Activated T-helper 1 cell treated with anti-CD3 and anti-CD28 coated beads, Interleukin-12 subunit alpha, Interleukin-12 subunit beta, Interleukin-2, Interleukin-4 antibody, amounts not matched to agents 30 ng/mL and 10 ng/mL and 1 ng/mL, durations not matched to agents 14 hours and 24 hours and 36 hours (primary cell): ENCODE results near the gene TOP3B. TPM values are rescaled to one million over a fixed set of nuclear protein-coding genes. Genes with fewer than 3 reads are reported as not detected.

Source experiments
- DNase-seq: peaks from one replicate; pipeline ENCODE4 v3.0.0; 2021; ENCODE audit warnings: low spot score
- H3K27ac Mint-ChIP-seq: one replicate; pipeline ENCODE4 v1.8.0; 2021; ENCODE audit warnings: mild to moderate bottlenecking, mixed read lengths
- H3K27me3 Mint-ChIP-seq: one replicate; pipeline ENCODE4 v1.8.0; 2022; ENCODE audit warnings: mild to moderate bottlenecking, moderate library complexity, mixed read lengths; ENCODE audit not compliant: insufficient read depth
- H3K36me3 Mint-ChIP-seq: one replicate; pipeline ENCODE4 v1.8.0; 2021; ENCODE audit warnings: low read depth, mixed read lengths
- H3K4me1 Mint-ChIP-seq: one replicate; pipeline ENCODE4 v1.8.0; 2021; ENCODE audit warnings: low read depth, mixed read lengths
- H3K4me3 Mint-ChIP-seq: one replicate; pipeline ENCODE4 v1.8.0; 2021; ENCODE audit warnings: mild to moderate bottlenecking, moderate library complexity, mixed read lengths
- H3K9me3 Mint-ChIP-seq: one replicate; pipeline ENCODE4 v1.8.0; 2021; ENCODE audit warnings: mixed read lengths
- intact Hi-C: fragments of 100-400 bp; cut with micrococcal nuclease; formaldehyde crosslinking; loops from one replicate; pipeline ENCODE4 v1.15.1; 2024
- total RNA-seq: library from RNA; stranded (reverse); gene quantifications from 2 replicates; pipeline ENCODE4 v1.2.3, GENCODE V29; 2022

The TOP3B gene
- total RNA-seq, 1 donor from 2014 or later, result 48.4 TPM

DNA sequence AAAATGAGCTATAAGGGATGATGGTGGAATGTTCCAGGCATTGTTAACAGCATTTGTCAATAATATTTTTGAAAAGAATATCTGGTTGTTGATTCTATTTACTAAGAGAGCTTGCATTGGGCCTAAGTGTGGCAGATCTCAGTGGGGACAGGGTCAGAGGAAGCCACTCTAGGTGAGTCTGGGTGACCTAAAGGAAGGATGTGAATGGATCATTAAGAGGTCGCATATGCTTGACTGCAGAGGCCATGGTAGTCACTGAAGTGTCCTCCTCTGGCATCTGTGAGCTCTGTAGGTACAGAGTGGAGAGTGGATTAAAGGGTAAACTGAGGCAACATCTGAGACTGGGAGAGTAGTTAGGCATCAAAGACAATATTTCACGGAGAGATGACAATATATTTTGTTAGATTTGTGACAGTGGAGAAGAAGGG, 37.9 kb upstream of the TOP3B start:
- DNase-seq, result no peak
- H3K4me3 Mint-ChIP-seq, result no peak overlapping the region
- H3K4me1 Mint-ChIP-seq, result no peaks in the 10 kb centered on the region
- H3K36me3 Mint-ChIP-seq, result no peaks in the 10 kb centered on the region
- intact Hi-C loops, result no loop called here
- no peak overlapping the region for H3K27ac Mint-ChIP-seq
- H3K9me3 Mint-ChIP-seq, result no peaks in the 10 kb centered on the region
- H3K27me3 Mint-ChIP-seq, result peaks cover 5% of the 10 kb centered on the region

DNA sequence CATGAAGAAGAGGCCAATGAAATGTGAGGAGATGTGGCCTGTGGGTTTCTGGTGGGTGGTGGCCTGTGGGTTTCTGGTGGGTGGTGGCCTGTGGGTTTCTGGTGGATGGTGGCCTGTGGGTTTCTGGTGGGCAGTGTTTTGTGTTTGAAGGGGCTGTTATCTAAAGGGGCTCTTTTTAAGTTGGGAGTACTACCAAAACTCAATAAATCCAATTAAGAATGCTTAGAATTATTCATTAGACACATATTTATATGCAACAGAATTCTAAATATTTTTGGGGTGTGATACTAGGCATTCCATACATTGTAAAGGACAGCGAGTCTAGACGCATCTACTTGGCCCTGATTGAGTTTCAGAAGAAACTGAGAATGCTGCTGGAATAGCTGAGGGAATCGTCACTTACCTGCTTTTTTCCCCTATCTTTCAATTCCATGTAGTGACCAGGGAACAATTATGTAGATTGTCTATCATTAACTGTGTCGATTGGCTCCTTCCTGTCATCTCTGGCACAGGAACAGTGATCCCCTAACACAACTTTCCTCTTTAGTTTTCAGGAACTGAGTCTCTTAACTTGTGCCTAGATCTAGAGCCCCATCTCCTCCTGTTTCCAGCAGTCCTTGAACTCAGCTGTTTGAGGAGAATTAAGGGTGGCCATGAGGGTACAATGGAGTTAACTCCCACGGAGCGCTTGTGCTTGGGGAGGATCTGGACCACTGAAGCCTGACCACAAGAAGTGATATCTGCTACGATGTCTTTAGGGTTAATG, 37.3 kb upstream of the TOP3B start:
- H3K9me3 Mint-ChIP-seq, result no peaks in the 10 kb centered on the region
- H3K4me3 Mint-ChIP-seq, result no peak overlapping the region
- intact Hi-C loops, result no loop called here
- peaks cover 5% of the 10 kb centered on the region for H3K27me3 Mint-ChIP-seq
- no peaks in the 10 kb centered on the region for H3K4me1 Mint-ChIP-seq
- no peaks in the 10 kb centered on the region for H3K36me3 Mint-ChIP-seq
- no peak for DNase-seq
- no peak overlapping the region for H3K27ac Mint-ChIP-seq

DNA sequence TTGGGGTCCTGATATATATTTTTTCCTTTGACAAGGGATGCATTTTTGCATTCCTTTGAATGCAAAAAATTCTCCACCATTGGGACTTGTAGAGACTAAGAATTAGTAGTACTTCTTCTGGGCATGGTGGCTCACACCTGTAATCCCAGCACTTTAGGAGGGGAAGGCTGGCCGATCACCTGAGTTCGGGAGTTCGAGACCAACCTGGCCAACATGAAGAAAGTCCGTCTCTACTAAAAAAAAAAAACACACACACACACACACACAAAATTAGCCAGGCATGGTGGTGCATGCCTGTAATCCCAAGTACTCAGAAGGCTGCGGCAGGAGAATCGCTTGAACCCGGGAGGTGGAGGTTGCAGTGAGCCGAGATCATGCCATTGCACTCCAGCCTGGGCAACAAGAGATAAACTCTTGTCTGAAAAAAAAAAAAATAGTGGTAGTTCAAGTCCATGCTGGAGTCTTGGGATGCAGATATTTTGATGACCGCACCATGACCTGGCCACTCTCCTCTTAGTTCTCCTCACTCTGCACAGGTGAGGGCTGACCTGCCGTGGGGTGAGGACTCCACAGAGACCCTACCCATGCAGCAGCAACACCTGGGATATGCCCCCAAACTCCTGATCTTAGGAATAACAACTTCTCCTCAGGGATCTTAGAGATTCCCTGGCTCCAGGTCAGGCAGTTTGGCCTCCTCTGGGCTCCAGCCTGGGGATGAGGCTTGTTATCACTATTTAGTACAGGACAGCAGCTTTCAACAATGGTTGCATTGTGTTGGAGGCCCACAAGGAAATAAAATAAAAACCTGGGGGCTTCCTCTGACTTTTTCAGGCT, 36.5 kb upstream of the TOP3B start:
- Mint-ChIP-seq H3K4me3 (no peak overlapping the region), H3K27me3 (peaks cover 5% of the 10 kb centered on the region), H3K4me1 (no peaks in the 10 kb centered on the region), H3K27ac (no peak overlapping the region), H3K36me3 (no peaks in the 10 kb centered on the region), H3K9me3 (no peaks in the 10 kb centered on the region)
- intact Hi-C loops, result no loop called here
- DNase-seq, result no peak

DNA sequence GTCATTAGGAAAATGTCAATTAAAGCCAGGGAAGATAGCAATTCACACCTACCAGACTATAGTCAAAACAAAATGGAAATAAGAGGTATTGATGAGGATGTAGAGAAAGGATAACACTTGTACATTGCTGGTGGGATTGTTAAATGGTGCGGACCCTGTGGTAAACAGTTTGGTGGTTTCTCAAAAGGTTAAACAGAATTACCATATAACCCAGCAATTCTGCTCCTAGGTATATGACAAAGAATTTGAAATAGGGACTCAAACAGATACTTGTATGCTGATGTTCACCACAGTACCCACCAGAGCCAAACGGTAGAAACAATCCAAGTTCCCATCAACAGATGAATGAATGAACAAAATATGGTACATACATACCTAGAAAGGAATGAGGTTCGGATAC, 33.0 kb upstream of the TOP3B start:
- H3K27ac Mint-ChIP-seq, result no peak overlapping the region
- no peak for DNase-seq
- H3K9me3 Mint-ChIP-seq, result no peaks in the 10 kb centered on the region
- H3K27me3 Mint-ChIP-seq, result peaks cover 8% of the 10 kb centered on the region
- no peaks in the 10 kb centered on the region for H3K36me3 Mint-ChIP-seq
- intact Hi-C loops, result no loop called here
- H3K4me1 Mint-ChIP-seq, result no peaks in the 10 kb centered on the region
- no peak overlapping the region for H3K4me3 Mint-ChIP-seq

DNA sequence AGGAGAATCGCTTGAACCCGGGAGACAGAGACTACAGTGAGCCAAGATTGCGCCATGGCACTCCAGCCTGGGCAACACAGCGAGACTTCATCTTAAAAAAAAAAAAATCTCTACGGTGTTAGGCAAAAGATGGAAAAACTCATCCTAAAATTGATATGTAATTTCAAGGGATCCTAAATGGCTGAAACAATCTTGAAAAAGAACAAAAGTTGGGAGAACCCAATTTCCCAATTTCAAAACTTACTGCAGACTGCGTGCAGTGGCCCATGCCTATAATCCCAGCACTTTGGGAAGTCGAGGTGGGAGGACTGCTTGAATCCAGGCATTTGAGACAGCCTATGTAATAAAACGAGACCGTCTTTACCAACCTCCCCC, 31.7 kb upstream of the TOP3B start:
- DNase-seq, result no peak
- Mint-ChIP-seq H3K9me3 (no peaks in the 10 kb centered on the region), H3K27me3 (peaks cover 8% of the 10 kb centered on the region), H3K27ac (no peak overlapping the region), H3K36me3 (no peaks in the 10 kb centered on the region), H3K4me1 (no peaks in the 10 kb centered on the region), H3K4me3 (no peak overlapping the region)
- intact Hi-C loops, result no loop called here

DNA sequence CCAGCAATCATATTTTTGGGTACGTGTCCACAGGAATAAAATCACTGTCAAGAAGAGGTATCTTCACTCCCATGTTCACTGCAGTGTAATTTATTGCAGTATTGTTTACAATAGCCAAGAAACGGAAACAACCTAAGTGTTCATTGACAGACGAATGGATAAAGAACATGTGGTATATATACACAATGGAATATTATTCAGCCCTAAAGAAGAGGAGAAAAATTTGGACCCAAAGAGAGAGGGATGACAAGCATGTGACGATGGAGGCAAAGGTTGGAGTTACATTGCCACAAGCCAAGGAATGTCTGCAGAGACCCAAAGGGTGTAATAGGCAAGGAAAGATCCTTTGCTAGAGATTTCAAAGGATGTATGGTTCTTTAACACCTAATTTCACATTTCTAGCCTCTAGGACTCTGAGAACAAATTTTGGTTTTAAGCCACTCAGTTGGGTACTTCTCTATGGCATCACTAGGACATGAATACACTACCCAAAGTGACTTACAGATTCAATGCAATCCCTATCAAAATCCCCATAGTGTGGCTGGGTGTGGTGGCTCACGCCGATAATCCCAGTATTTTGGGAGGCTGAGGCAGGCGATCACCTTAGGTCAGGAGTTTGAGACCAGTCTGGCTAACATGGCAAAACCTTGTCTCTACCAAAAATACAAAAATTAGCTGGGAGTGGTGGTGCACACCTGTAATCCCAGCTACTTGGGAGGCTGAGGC, 31.1 kb upstream of the TOP3B start:
- H3K4me1 Mint-ChIP-seq, result no peaks in the 10 kb centered on the region
- no peaks in the 10 kb centered on the region for H3K9me3 Mint-ChIP-seq
- no peak overlapping the region for H3K27ac Mint-ChIP-seq
- no peaks in the 10 kb centered on the region for H3K36me3 Mint-ChIP-seq
- peaks cover 11% of the 10 kb centered on the region for H3K27me3 Mint-ChIP-seq
- intact Hi-C loops, result no loop called here
- H3K4me3 Mint-ChIP-seq, result no peak overlapping the region
- DNase-seq, result no peak

DNA sequence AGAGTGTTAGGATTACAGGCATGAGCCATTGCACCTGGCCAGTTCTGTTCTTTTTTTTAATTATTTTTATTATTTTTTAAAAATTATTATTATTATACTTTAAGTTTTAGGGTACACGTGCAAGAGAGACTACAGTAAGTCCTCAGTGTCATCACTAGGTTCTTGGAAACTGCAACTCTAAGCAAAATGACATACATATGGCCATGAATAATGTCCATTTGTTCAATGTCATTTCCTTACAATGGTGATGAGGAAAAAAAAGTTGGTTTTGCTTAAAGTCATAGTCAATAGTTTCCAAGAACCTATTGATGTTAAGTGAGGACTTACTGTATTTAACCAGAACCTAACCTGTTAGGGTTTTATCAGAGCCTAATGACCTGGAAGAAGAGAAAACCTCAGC, 29.4 kb upstream of the TOP3B start:
- peaks cover 9% of the 10 kb centered on the region for H3K27me3 Mint-ChIP-seq
- H3K36me3 Mint-ChIP-seq, result no peaks in the 10 kb centered on the region
- DNase-seq, result no peak

DNA sequence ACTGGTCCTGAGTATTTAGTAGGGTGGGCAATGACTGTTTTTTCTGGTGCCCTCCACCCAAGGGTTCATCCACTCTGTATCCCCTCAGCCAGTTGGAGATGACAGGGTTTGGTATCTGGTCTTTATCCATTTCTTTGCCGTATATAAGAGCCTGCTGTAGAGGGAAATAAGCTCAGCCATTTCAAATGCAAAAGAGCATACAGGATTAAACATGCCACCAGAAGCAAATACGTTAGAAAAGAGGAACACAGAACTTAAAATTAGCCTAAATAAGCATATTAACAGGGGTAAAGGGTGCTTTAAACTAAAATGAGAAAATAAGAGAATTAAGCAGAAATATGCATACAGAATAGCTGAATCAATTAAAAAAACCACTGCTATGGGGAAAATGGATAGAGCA, 27.8 kb upstream of the TOP3B start:
- H3K27ac Mint-ChIP-seq, result no peak overlapping the region
- H3K9me3 Mint-ChIP-seq, result no peaks in the 10 kb centered on the region
- no peaks in the 10 kb centered on the region for H3K36me3 Mint-ChIP-seq
- no peak overlapping the region for H3K4me3 Mint-ChIP-seq
- peaks cover 7% of the 10 kb centered on the region for H3K27me3 Mint-ChIP-seq
- intact Hi-C loops, result no loop called here
- DNase-seq, result no peak
- H3K4me1 Mint-ChIP-seq, result no peaks in the 10 kb centered on the region

More for the DNA sequence above, 29.4 kb upstream of the TOP3B start:
- H3K4me1 Mint-ChIP-seq, result no peaks in the 10 kb centered on the region
- H3K9me3 Mint-ChIP-seq, result no peaks in the 10 kb centered on the region
- intact Hi-C loops, result no loop called here
- H3K27ac Mint-ChIP-seq, result no peak overlapping the region
- no peak overlapping the region for H3K4me3 Mint-ChIP-seq

DNA sequence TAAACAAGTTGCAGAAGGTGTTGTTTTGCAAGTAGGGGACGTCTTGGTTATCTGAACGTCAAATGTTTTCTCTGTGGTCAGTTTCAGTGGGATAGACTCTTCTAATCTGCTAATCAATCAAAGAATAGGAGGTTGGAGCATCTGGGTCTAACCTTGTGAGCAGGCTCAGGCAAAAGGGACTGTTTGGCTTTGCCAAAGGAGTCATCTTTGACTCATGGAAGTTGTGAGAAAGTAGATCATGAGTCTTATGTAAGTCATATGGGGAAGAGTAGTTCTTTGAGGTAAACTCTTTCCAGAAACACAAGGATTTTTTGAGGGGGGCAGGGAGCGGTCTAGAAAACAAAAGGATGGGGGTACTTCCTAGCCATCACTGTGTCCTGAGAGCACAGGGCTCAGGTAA, 27.1 kb upstream of the TOP3B start:
- Mint-ChIP-seq H3K9me3 (no peaks in the 10 kb centered on the region), H3K4me3 (no peak overlapping the region), H3K27ac (no peak overlapping the region), H3K27me3 (peaks cover 7% of the 10 kb centered on the region), H3K36me3 (no peaks in the 10 kb centered on the region), H3K4me1 (no peaks in the 10 kb centered on the region)
- DNase-seq, result no peak
- intact Hi-C loops, result no loop called here

DNA sequence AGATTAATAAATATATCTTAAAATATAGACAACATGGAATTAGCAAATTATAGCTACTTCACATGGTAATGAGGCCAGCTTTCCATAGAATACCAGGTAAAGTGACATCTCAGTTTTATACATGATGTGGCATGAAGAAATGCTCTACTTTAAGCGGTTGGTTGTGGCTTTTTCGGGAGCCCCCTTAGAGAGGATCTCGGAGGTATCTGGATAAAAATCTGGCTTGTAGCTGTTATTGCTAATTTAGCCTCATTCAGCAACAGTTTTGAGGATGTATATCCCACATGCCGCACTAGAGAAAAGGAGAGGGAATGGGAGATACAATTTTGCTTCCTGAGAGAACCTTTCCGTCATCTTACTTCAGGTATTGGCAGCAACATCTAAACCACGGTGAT, 24.0 kb upstream of the TOP3B start:
- intact Hi-C loops, result no loop called here
- peaks cover 8% of the 10 kb centered on the region for H3K27me3 Mint-ChIP-seq
- no peaks in the 10 kb centered on the region for H3K4me1 Mint-ChIP-seq
- no peak overlapping the region for H3K4me3 Mint-ChIP-seq
- H3K9me3 Mint-ChIP-seq, result no peaks in the 10 kb centered on the region
- DNase-seq, result no peak
- no peaks in the 10 kb centered on the region for H3K36me3 Mint-ChIP-seq
- H3K27ac Mint-ChIP-seq, result no peak overlapping the region

DNA sequence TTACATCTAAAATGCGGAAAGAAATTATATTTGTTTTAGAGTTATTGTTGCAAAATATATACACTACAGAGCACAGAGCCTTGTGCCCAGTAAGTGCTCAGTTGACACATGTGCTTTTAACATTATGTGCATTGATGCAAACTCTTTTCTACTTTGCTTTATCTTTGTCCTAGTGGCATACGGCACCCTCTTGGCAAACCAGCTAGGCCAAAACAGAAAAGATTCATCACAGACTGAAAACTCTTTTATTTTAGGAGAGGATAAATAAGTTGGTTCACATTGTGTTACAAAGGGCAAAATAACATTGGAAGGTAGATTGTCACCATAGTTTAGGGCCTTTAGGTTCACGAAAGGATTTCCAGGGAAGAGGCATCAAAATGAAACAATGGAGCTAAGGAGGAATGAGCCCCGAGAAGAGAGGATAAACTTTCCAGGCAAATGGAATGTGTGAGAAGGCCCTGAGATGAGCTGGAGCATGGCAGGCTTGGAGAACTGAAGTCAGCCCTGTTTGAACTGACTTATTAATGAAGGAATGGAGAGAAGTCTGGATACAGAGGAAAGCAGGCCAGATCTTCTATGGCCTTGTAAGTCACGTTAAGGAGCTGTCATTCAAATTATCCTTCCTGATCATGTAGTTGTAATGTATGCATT, 23.5 kb upstream of the TOP3B start:
- H3K27me3 Mint-ChIP-seq, result peaks cover 11% of the 10 kb centered on the region
- intact Hi-C loops, result no loop called here
- H3K36me3 Mint-ChIP-seq, result no peaks in the 10 kb centered on the region
- no peak for DNase-seq
- no peak overlapping the region for H3K4me3 Mint-ChIP-seq
- no peaks in the 10 kb centered on the region for H3K9me3 Mint-ChIP-seq
- no peak overlapping the region for H3K27ac Mint-ChIP-seq
- H3K4me1 Mint-ChIP-seq, result no peaks in the 10 kb centered on the region

DNA sequence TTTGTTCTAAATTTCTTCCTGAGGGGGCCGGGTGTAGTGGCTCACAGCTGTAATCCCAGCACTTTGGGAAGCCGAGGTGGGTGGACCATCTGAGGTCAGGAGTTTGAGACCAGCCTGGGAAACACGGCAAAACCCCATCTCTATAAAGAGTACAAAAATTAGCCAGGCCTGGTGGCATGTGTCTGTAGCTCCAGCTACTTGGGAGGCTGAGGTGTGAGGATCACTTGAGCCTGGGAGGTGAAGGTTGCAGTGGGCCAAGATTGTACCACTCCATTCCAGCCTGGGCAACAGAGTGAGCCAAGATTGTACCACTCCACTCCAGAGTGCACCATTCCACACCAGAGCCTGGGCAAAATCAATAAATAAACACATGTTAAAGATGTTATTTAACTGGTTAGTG, 20.6 kb upstream of the TOP3B start:
- Mint-ChIP-seq H3K4me1 (no peaks in the 10 kb centered on the region), H3K36me3 (no peaks in the 10 kb centered on the region), H3K4me3 (no peak overlapping the region), H3K27me3 (peaks cover 12% of the 10 kb centered on the region), H3K27ac (no peak overlapping the region), H3K9me3 (no peaks in the 10 kb centered on the region)
- intact Hi-C loops, result no loop called here
- no peak for DNase-seq
